Gastrocnemius medialis (tissue), 4 donors: ENCODE measurements around the gene CD46. TPM values are rescaled to one million over a fixed set of nuclear protein-coding genes. Genes with fewer than 3 reads are reported as not detected.
"Not testable (repeated sequence)": the region's sequence is repeated elsewhere in the genome, so short reads cannot be mapped to it uniquely, and the experiment has no call there.

Experiments used
- ATAC-seq, 2 donors: fragments of 150-250 bp; one replicate each; pipeline ENCODE4 v1.9.1; 2016
- DNase-seq, 2 donors: peaks; one replicate each; pipeline ENCODE4 v3.0.0-alpha.2; 2019
- H3K27ac ChIP-seq, 4 donors: fragments of 200-600 bp; sonication (generic); 1 replicate in 1 of 4; 2 replicates in 3 of 4; pipeline ENCODE4 v1.5.1; 2016 to 2018; ENCODE audit warnings: mild to moderate bottlenecking in 2 of 4, moderate library complexity in 1 of 4
- H3K27me3 ChIP-seq, 3 donors: fragments of 200-600 bp; sonication (generic) in 2 of 3; 1 replicate in 1 of 3; 2 replicates in 2 of 3; pipeline versions ENCODE4 v1.5.1 to v1.6.0; 2016 to 2019; ENCODE audit warnings: mild to moderate bottlenecking in 1 of 3, moderate library complexity in 1 of 3
- H3K36me3 ChIP-seq, 2 donors: fragments of 200-600 bp; sonication (generic) in 1 of 2; one replicate each; pipeline ENCODE4 v1.5.1; 2017 to 2018
- H3K4me1 ChIP-seq, 2 donors: fragments of 200-600 bp; sonication (generic) in 1 of 2; one replicate each; pipeline ENCODE4 v1.5.1; 2016 to 2017; ENCODE audit warnings: mild to moderate bottlenecking in 2 of 2
- H3K4me3 ChIP-seq, 4 donors: fragments of 200-600 bp; sonication (generic) in 3 of 4; 1 replicate in 1 of 4; 2 replicates in 3 of 4; pipeline ENCODE4 v1.5.1; 2016 to 2019; ENCODE audit warnings: mild to moderate bottlenecking in 2 of 4
- H3K9me3 ChIP-seq, 3 donors: fragments of 200-600 bp; sonication (generic) in 2 of 3; 1 replicate in 1 of 3; 2 replicates in 2 of 3; pipeline ENCODE4 v1.5.1; 2016 to 2019
- CTCF ChIP-seq, 5 experiments: fragments of 450-650 bp in 3 of 5; fragments of 200-600 bp in 2 of 5; sonication (generic) in 2 of 5; IDR thresholded peaks in 4 of 5; conservative IDR thresholded peaks in 1 of 5; 1 replicate in 4 of 5; 2 replicates in 1 of 5; pipeline ENCODE4 v1.5.1; 2016 to 2019; ENCODE audit warnings: antibody characterized with exemption in 5 of 5, mild to moderate bottlenecking in 3 of 5, moderate library complexity in 3 of 5
- POLR2A ChIP-seq, 2 donors: fragments of 450-650 bp; IDR thresholded peaks; one replicate each; pipeline ENCODE4 v1.6.1; 2017; ENCODE audit warnings: antibody characterized with exemption in 2 of 2, mild to moderate bottlenecking in 2 of 2, moderate library complexity in 2 of 2
- in situ Hi-C, 4 donors: fragments of 200-750 bp; cut with MboI; loops; one replicate each; pipeline versions ENCODE4 v1.15.0 to v1.8.0; 2017; ENCODE audit warnings: low sequenced_read_pairs in 4 of 4
- intact Hi-C: fragments of 100-400 bp; cut with DNase I; formaldehyde crosslinking; loops from one replicate; pipeline ENCODE4 v1.15.1; 2023; ENCODE audit warnings: low total_unique reads
- total RNA-seq, 4 donors: library from RNA; depleted of rRNA; stranded (reverse); fragments of >200 nt; gene quantifications; one replicate each; pipeline versions ENCODE4 v1.1.0 to v1.2.3, GENCODE V29; 2016

The CD46 gene
- total RNA-seq, 4 donors from 2014 or later, result 42.1 to 101 (median 80.2) TPM

GRCh38 chr1:207713529-207713928 is 38.3 kb upstream of the CD46 start:
- Histone ChIP-seq H3K27ac (no peak overlapping the region), H3K9me3 (no peaks in the 10 kb centered on the region), H3K27me3 (no peaks in the 10 kb centered on the region), H3K4me1 (no peaks in the 10 kb centered on the region), H3K36me3 (no peaks in the 10 kb centered on the region), H3K4me3 (no peak overlapping the region)
- no peak for ATAC-seq
- intact Hi-C loops (no loop called here), in situ Hi-C loops (no loop called here)
- DNase-seq, result no peak
- no peak for TF ChIP-seq POLR2A (IDR thresholded peaks at IDR 0.05)
- TF ChIP-seq CTCF (IDR thresholded peaks at IDR 0.05 in 4 of 5, conservative IDR thresholded peaks at IDR 0.05 in 1 of 5), result no peak

- TF ChIP-seq POLR2A (IDR thresholded peaks at IDR 0.05), result no peak
- TF ChIP-seq CTCF (IDR thresholded peaks at IDR 0.05 in 4 of 5, conservative IDR thresholded peaks at IDR 0.05 in 1 of 5), result no peak
- H3K9me3 ChIP-seq, result no peaks in the 10 kb centered on the region
- no peak overlapping the region for H3K27ac ChIP-seq
- H3K27me3 ChIP-seq, result no peaks in the 10 kb centered on the region
- in situ Hi-C loops, result no loop called here
- no peak overlapping the region for H3K4me3 ChIP-seq
- H3K36me3 ChIP-seq, result no peaks in the 10 kb centered on the region
- H3K4me1 ChIP-seq, result no peaks in the 10 kb centered on the region
- DNase-seq, result no peak
- no peak for ATAC-seq
- intact Hi-C loops, result no loop called here
Measured at GRCh38 chr1:207719234-207719633, 32.6 kb upstream of the CD46 start.

- ATAC-seq, H3K4me1 ChIP-seq, in situ Hi-C loops, H3K27me3 ChIP-seq, H3K27ac ChIP-seq, DNase-seq, intact Hi-C loops, H3K9me3 ChIP-seq, H3K4me3 ChIP-seq, H3K36me3 ChIP-seq: not testable (repeated sequence)
Measured at GRCh38 chr1:207728200-207728858, 23.5 kb upstream of the CD46 start.

- H3K9me3 ChIP-seq, in situ Hi-C loops, H3K27ac ChIP-seq, H3K27me3 ChIP-seq, DNase-seq, intact Hi-C loops, ATAC-seq, H3K36me3 ChIP-seq, H3K4me3 ChIP-seq, H3K4me1 ChIP-seq: not testable (repeated sequence)
Measured at GRCh38 chr1:207737503-207738157, 14.2 kb upstream of the CD46 start.

GRCh38 chr1:207738158-207738659 is 13.6 kb upstream of the CD46 start:
- intact Hi-C loops, H3K27me3 ChIP-seq, ATAC-seq, DNase-seq, H3K4me1 ChIP-seq, H3K27ac ChIP-seq, in situ Hi-C loops, H3K36me3 ChIP-seq, H3K4me3 ChIP-seq, H3K9me3 ChIP-seq: not testable (repeated sequence)

- DNase-seq (no peak), ATAC-seq (no peak)
- intact Hi-C loops (no loop called here), in situ Hi-C loops (no loop called here)
- H3K27ac ChIP-seq, result no peak overlapping the region
- H3K9me3 ChIP-seq, result no peaks in the 10 kb centered on the region
- H3K4me3 ChIP-seq, result no peak overlapping the region
- H3K4me1 ChIP-seq, result no peaks in the 10 kb centered on the region
- H3K36me3 ChIP-seq, result no peaks in the 10 kb centered on the region
- H3K27me3 ChIP-seq, result no peaks in the 10 kb centered on the region
- TF ChIP-seq POLR2A (IDR thresholded peaks at IDR 0.05) (no peak), CTCF (IDR thresholded peaks at IDR 0.05 in 4 of 5, conservative IDR thresholded peaks at IDR 0.05 in 1 of 5) (no peak)
Measured at GRCh38 chr1:207740207-207740606, 11.6 kb upstream of the CD46 start.
